SIG-M5 treated with dmso at 0.1 percent for 504 hours (cell line): ENCODE measurements around the gene STIP1.
A peak's percentile ranks its signal among the peaks of the same experiment; 100 is the strongest.
"Not testable (repeated sequence)": the region's sequence is repeated elsewhere in the genome, so short reads cannot be mapped to it uniquely, and the experiment has no call there.

Source experiments
- DNase-seq: peaks from one replicate; lab custom pipeline; 2025; ENCODE audit not compliant: unreplicated experiment; lab: John Stamatoyannopoulos, UW

The STIP1 gene

GRCh38 chr11:64235437-64236161 lies 49.6 kb downstream of the STIP1 start:
- no peak for DNase-seq

GRCh38 chr11:64237484-64237951 lies 51.5 kb downstream of the STIP1 start:
- peak; percentile 26 for DNase-seq

- no peak for DNase-seq
Measured at GRCh38 chr11:64238076-64238475, 52.1 kb downstream of the STIP1 start.

- DNase-seq, result peak; percentile 77
Measured at GRCh38 chr11:64238999-64239398, 53.0 kb downstream of the STIP1 start.

GRCh38 chr11:64239662-64240434 lies 53.9 kb downstream of the STIP1 start:
- peak; percentile 71 for DNase-seq

GRCh38 chr11:64240435-64241240 lies 54.7 kb downstream of the STIP1 start, which contains the start of gene FKBP2:
Gene FKBP2 (plus strand): TSS chr11:64241095. CDS start chr11:64242388, 1,293 bp downstream.
- DNase-seq, result peak; percentile 88

GRCh38 chr11:64241241-64241490 lies 55.2 kb downstream of the STIP1 start:
- no peak for DNase-seq

GRCh38 chr11:64241491-64242374 lies 55.8 kb downstream of the STIP1 start:
- DNase-seq, result peak; percentile 97

GRCh38 chr11:64243236-64243854 lies 57.4 kb downstream of the STIP1 start:
- no peak for DNase-seq

- DNase-seq, result no peak
Measured at GRCh38 chr11:64244107-64244506, 58.1 kb downstream of the STIP1 start.

GRCh38 chr11:64244966-64245365 lies 59.0 kb downstream of the STIP1 start:
- DNase-seq, result no peak

GRCh38 chr11:64245401-64245796 lies 59.4 kb downstream of the STIP1 start:
- DNase-seq, result peak; percentile 41

- DNase-seq, result peak; percentile 60
Measured at GRCh38 chr11:64245797-64246620, 60.0 kb downstream of the STIP1 start.

GRCh38 chr11:64246621-64246870 lies 60.6 kb downstream of the STIP1 start:
- DNase-seq, result not testable (repeated sequence)

GRCh38 chr11:64246871-64247728 lies 61.1 kb downstream of the STIP1 start, which contains the start of gene PPP1R14B:
Gene PPP1R14B (minus strand): TSS chr11:64246943. CDS start chr11:64246673, 270 bp downstream.
- peak; percentile 80 for DNase-seq

GRCh38 chr11:64247729-64248531 lies 62.0 kb downstream of the STIP1 start:
- no peak for DNase-seq

- no peak for DNase-seq
Measured at GRCh38 chr11:64248578-64248977, 62.6 kb downstream of the STIP1 start.

GRCh38 chr11:64249038-64249437 lies 63.1 kb downstream of the STIP1 start:
- no peak for DNase-seq
